IgD-negative memory B cell (primary cell): Measurements from ENCODE around the gene OR4A47. TPM values are rescaled to one million over a fixed set of nuclear protein-coding genes. Genes with fewer than 3 reads are reported as not detected.
"Not testable (repeated sequence)": the region's sequence is repeated elsewhere in the genome, so short reads cannot be mapped to it uniquely, and the experiment has no call there.

Experiments
- H3K27ac Mint-ChIP-seq, 3 donors: one replicate each; pipeline ENCODE4 v1.8.0; 2020 to 2022; ENCODE audit warnings: mild to moderate bottlenecking in 3 of 3, mixed read lengths in 3 of 3, moderate library complexity in 1 of 3
- H3K27me3 Mint-ChIP-seq: one replicate; pipeline ENCODE4 v1.8.0; 2021; ENCODE audit warnings: mixed read lengths
- H3K36me3 Mint-ChIP-seq: one replicate; pipeline ENCODE4 v1.8.0; 2020; ENCODE audit warnings: mild to moderate bottlenecking, mixed read lengths
- H3K4me1 Mint-ChIP-seq, 3 donors: one replicate each; pipeline ENCODE4 v1.8.0; 2020 to 2022; ENCODE audit warnings: mixed read lengths in 3 of 3, mild to moderate bottlenecking in 1 of 3
- H3K4me3 Mint-ChIP-seq, 4 donors: one replicate each; pipeline ENCODE4 v1.8.0; 2020 to 2022; ENCODE audit warnings: mild to moderate bottlenecking in 4 of 4, mixed read lengths in 4 of 4, moderate library complexity in 3 of 4
- H3K9me3 Mint-ChIP-seq, 3 donors: one replicate each; pipeline ENCODE4 v1.8.0; 2020 to 2021; ENCODE audit warnings: mixed read lengths in 3 of 3, mild to moderate bottlenecking in 1 of 3
- polyA plus RNA-seq: library from polyadenylated mRNA; unstranded; fragments of 300-500 nt; fragmentation: Illumina TruSeq; gene quantifications from one replicate; pipeline ENCODE4 v1.2.3, GENCODE V29; 2021

The OR4A47 gene
- not detected for polyA plus RNA-seq

GRCh38 chr11:48488493-48488892 lies at the start of gene OR4A47:
Gene OR4A47, plus strand, starts transcription at chr11:48488793. Its CDS starts 0 bp downstream, at chr11:48488793.
- not testable (repeated sequence) for H3K36me3 Mint-ChIP-seq, H3K27ac Mint-ChIP-seq, H3K4me1 Mint-ChIP-seq, H3K4me3 Mint-ChIP-seq, H3K27me3 Mint-ChIP-seq, H3K9me3 Mint-ChIP-seq

DNA sequence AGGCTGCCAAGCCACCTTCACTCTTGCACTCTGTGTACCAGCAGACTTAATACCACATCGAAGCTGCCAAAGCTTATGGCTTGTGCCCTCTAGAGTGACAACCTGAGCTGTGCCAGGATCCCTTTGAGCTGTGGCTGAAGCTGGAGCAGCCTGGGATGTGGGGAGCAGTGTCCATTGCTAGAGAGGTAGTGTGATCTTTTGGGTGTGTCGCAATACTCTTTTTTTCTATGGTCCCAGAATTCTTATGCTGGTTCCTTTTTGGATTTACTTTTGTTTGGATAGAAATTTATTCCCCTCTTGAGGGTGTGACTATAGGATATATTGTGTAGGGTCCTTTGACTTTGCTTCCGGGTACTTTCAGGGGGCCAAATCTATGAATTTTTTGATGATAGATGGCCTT lies 32.7 kb upstream of the OR4A47 start:
- not testable (repeated sequence) for H3K27me3 Mint-ChIP-seq, H3K4me1 Mint-ChIP-seq, H3K4me3 Mint-ChIP-seq, H3K9me3 Mint-ChIP-seq, H3K36me3 Mint-ChIP-seq, H3K27ac Mint-ChIP-seq

DNA sequence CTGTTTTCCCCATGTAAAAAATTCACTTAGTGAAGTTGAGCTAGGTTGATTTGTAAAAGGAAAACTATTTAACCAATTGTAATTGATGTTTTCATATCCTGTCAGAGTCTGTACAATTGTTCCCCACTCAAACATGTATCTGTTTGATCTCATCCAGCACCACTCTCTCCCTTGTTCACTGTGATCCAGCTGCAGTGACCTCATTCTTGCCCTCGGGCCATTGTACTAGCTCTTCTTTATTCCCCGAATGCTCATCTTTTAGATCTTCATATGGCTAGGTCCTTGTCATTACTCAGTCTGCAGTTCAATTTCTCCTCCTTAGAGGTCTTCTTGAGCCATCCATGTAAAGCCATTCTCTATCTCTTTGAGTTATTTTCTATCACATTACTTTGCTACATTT lies 14.6 kb upstream of the OR4A47 start:
- H3K27me3 Mint-ChIP-seq, H3K4me1 Mint-ChIP-seq, H3K27ac Mint-ChIP-seq, H3K4me3 Mint-ChIP-seq, H3K36me3 Mint-ChIP-seq: not testable (repeated sequence)
- H3K9me3 Mint-ChIP-seq, result peaks cover 6 to 23% (median 10%) of the 10 kb centered on the region in 3 donors

- not testable (repeated sequence) for H3K27ac Mint-ChIP-seq, H3K36me3 Mint-ChIP-seq, H3K4me1 Mint-ChIP-seq, H3K27me3 Mint-ChIP-seq, H3K4me3 Mint-ChIP-seq
- peaks cover 6 to 16% (median 10%) of the 10 kb centered on the region in 3 donors for H3K9me3 Mint-ChIP-seq
These were observed 13.9 kb upstream of the OR4A47 start for GRCh38 chr11:48474703-48475102.

DNA sequence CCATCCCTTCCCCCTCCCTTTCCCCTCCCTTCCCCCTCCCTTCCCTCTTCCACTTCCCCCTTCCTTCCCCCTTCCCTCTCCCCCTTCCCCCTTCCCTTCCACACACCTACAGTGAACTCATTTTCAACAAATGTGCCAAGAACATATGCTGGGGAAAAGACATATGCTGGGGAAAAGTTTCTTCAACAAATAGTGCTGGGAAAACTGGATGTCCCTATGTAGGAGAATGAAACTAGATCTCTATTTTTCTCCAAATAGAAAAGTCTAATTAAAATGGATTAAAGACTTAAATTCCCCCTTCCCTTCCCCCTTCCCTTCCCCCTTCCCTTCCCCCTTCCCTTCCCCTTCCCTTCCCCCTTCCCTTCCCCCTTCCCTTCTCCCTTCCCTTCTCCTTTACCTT lies 17.6 kb downstream of the OR4A47 start:
- not testable (repeated sequence) for H3K27ac Mint-ChIP-seq, H3K4me3 Mint-ChIP-seq, H3K4me1 Mint-ChIP-seq, H3K27me3 Mint-ChIP-seq, H3K9me3 Mint-ChIP-seq, H3K36me3 Mint-ChIP-seq

GRCh38 chr11:48538991-48539390 lies 50.4 kb downstream of the OR4A47 start:
- no peaks in the 10 kb centered on the region for H3K27me3 Mint-ChIP-seq
- H3K27ac Mint-ChIP-seq, result no peak overlapping the region

More at GRCh38 chr11:48538991-48539390, 50.4 kb downstream of the OR4A47 start:
- Mint-ChIP-seq H3K36me3 (no peaks in the 10 kb centered on the region), H3K4me1 (no peaks in the 10 kb centered on the region), H3K9me3 (peaks cover 3 to 10% (median 5%) of the 10 kb centered on the region in 3 donors), H3K4me3 (no peak overlapping the region)

Other genes starting within 250 kb of the OR4A47 start
- not detected for gene OR4X2, start 243.7 kb upstream of the OR4A47 start, polyA plus RNA-seq
- not detected for gene OR4X1, start 224.9 kb upstream of the OR4A47 start, polyA plus RNA-seq
- gene OR4S1, start 182.6 kb upstream of the OR4A47 start, polyA plus RNA-seq, result not detected
- not detected for gene OR4C3, start 163.9 kb upstream of the OR4A47 start, polyA plus RNA-seq
- gene OR4C5, start 122.3 kb upstream of the OR4A47 start, polyA plus RNA-seq, result not detected